ENCODE results near the gene DENND2C.
A peak's percentile ranks its signal among the peaks of the same experiment; 100 is the strongest.

DENND2C gene

DNA sequence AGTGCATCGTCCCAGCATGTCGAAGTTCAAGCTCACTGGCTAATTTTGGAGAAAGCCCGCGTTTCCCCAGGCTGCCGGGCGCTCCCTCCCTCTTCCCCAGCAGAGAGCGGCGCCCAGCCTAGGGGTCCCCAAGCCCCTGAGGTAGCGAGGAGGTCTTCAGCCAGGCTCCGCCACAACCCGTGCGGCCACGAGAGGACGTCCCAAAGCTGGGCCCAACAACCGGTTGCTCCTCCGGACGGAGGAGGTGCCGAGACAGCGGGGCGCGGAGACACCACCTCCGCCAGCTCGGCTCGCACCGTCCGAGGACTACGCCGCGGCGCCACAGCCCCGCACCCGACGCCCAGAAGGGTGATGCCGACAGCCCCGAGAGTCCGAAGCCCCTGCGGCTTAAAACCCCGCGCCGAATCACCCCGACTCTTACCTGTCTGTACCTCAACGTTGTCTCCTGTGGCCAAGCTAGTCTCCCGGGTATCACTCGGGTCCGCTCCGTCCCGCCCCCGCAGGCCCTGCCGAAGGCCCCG is at the start of gene DENND2C:
Gene DENND2C (minus strand): TSS at position 488 of the 521 bp plus-strand sequence. CDS start 44,065 bp downstream, outside the sequence.
- no peak within 1 kb of the TSS for H3K27ac ChIP-seq (ENCODE audit: low read depth, low read length)
- peak within 1 kb of the TSS; percentile 96 for H3K4me2 ChIP-seq (ENCODE audit: low read length)
- H4K20me1 ChIP-seq (ENCODE audit: control insufficient read depth, insufficient read depth, low read depth, low read length) = no peaks in the 10 kb centered on the region
- H3K27me3 ChIP-seq (ENCODE audit: control insufficient read depth, low read length) = peaks cover 17% of the 10 kb centered on the region
- no peaks in the 10 kb centered on the region for H3K79me2 ChIP-seq (ENCODE audit: control insufficient read depth, low read length)
- H3K4me3 ChIP-seq (ENCODE audit: low read length) = peak within 1 kb of the TSS; percentile 84
- TF ChIP-seq EZH2phosphoT487 (IDR thresholded peaks at IDR 0.05; ENCODE audit: borderline replicate concordance, low read length) = no peak
- TF ChIP-seq, protein P1, sequence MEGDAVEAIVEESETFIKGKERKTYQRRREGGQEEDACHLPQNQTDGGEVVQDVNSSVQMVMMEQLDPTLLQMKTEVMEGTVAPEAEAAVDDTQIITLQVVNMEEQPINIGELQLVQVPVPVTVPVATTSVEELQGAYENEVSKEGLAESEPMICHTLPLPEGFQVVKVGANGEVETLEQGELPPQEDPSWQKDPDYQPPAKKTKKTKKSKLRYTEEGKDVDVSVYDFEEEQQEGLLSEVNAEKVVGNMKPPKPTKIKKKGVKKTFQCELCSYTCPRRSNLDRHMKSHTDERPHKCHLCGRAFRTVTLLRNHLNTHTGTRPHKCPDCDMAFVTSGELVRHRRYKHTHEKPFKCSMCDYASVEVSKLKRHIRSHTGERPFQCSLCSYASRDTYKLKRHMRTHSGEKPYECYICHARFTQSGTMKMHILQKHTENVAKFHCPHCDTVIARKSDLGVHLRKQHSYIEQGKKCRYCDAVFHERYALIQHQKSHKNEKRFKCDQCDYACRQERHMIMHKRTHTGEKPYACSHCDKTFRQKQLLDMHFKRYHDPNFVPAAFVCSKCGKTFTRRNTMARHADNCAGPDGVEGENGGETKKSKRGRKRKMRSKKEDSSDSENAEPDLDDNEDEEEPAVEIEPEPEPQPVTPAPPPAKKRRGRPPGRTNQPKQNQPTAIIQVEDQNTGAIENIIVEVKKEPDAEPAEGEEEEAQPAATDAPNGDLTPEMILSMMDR (IDR thresholded peaks at IDR 0.05; ENCODE audit: low read depth, low read length, poor library complexity, severe bottlenecking) = peak; percentile 32
- peaks cover 14% of the 10 kb centered on the region for H3K4me1 ChIP-seq (ENCODE audit: control insufficient read depth, low read length)
- H3K9me3 ChIP-seq (ENCODE audit: control insufficient read depth, insufficient read depth, low read length) = no peaks in the 10 kb centered on the region
- no peaks in the 10 kb centered on the region for H3K36me3 ChIP-seq (ENCODE audit: control insufficient read depth, low read length)
- H3F3A ChIP-seq (ENCODE audit: control insufficient read depth, insufficient read depth) = no peaks in the 10 kb centered on the region
- no peaks in the 10 kb centered on the region for H3K9me2 ChIP-seq (replicated peaks; ENCODE audit: control insufficient read depth, low read length)

DNA sequence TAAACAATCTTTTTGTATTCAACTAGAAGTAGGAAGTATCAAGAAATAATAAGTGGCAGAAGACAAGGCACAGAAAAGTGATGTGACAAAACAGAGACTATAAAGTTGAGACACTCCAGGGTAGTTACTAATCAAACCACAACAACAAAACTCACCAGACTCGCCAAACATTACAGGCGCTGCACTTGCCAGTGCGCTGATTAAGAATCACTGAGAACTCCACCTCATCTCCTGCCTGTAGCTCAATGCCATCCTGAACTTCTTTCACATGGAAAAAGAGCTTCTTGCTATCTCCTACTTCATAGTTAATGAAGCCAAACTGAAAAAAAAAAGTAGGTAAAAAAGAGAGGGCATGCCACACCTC is 49.6 kb upstream of the DENND2C start:
- H3K79me2 ChIP-seq (ENCODE audit: control insufficient read depth, low read length) = peaks cover 22% of the 10 kb centered on the region
- no peaks in the 10 kb centered on the region for H3K27me3 ChIP-seq (ENCODE audit: control insufficient read depth, low read length)
- TF ChIP-seq, protein P1 (IDR thresholded peaks at IDR 0.05; ENCODE audit: low read depth, low read length, poor library complexity, severe bottlenecking) = no peak
- TF ChIP-seq EZH2phosphoT487 (IDR thresholded peaks at IDR 0.05; ENCODE audit: borderline replicate concordance, low read length) = no peak
- no peaks in the 10 kb centered on the region for H3K9me2 ChIP-seq (replicated peaks; ENCODE audit: control insufficient read depth, low read length)
- no peaks in the 10 kb centered on the region for H3K9me3 ChIP-seq (ENCODE audit: control insufficient read depth, insufficient read depth, low read length)
- H3K4me1 ChIP-seq (ENCODE audit: control insufficient read depth, low read length) = peaks cover 20% of the 10 kb centered on the region
- no peaks in the 10 kb centered on the region for H4K20me1 ChIP-seq (ENCODE audit: control insufficient read depth, insufficient read depth, low read depth, low read length)
- no peak overlapping the region for H3K4me3 ChIP-seq (ENCODE audit: low read length)
- peaks cover 90% of the 10 kb centered on the region for H3K36me3 ChIP-seq (ENCODE audit: control insufficient read depth, low read length)
- H3F3A ChIP-seq (ENCODE audit: control insufficient read depth, insufficient read depth) = peaks cover 37% of the 10 kb centered on the region
- H3K27ac ChIP-seq (ENCODE audit: low read depth, low read length) = no peak overlapping the region
- H3K4me2 ChIP-seq (ENCODE audit: low read length) = no peak overlapping the region

GRCh38 chr1:114718661-114719423 is 49.0 kb upstream of the DENND2C start:
- Histone ChIP-seq H3K9me2 (replicated peaks; ENCODE audit: control insufficient read depth, low read length) (no peaks in the 10 kb centered on the region), H3K4me2 (ENCODE audit: low read length) (no peak overlapping the region), H3K4me1 (ENCODE audit: control insufficient read depth, low read length) (peaks cover 20% of the 10 kb centered on the region), H3K4me3 (ENCODE audit: low read length) (no peak overlapping the region), H3K27me3 (ENCODE audit: control insufficient read depth, low read length) (no peaks in the 10 kb centered on the region), H3K79me2 (ENCODE audit: control insufficient read depth, low read length) (peaks cover 28% of the 10 kb centered on the region), H4K20me1 (ENCODE audit: control insufficient read depth, insufficient read depth, low read depth, low read length) (no peaks in the 10 kb centered on the region), H3K9me3 (ENCODE audit: control insufficient read depth, insufficient read depth, low read length) (no peaks in the 10 kb centered on the region), H3K36me3 (ENCODE audit: control insufficient read depth, low read length) (peaks cover 91% of the 10 kb centered on the region), H3F3A (ENCODE audit: control insufficient read depth, insufficient read depth) (peaks cover 37% of the 10 kb centered on the region), H3K27ac (ENCODE audit: low read depth, low read length) (no peak overlapping the region)
- TF ChIP-seq EZH2phosphoT487 (IDR thresholded peaks at IDR 0.05; ENCODE audit: borderline replicate concordance, low read length) = no peak
- TF ChIP-seq, protein P1 (IDR thresholded peaks at IDR 0.05; ENCODE audit: low read depth, low read length, poor library complexity, severe bottlenecking) = no peak
